GM21576 (cell line): ENCODE data around the gene FH.
A peak's percentile ranks its signal among the peaks of the same experiment; 100 is the strongest.

Experiments
- ATAC-seq: cut with Tn5 transposase; IDR thresholded peaks from one replicate; pipeline ENCODE4 v1.9.1; 2021; ENCODE audit warnings: mild to moderate bottlenecking, moderate library complexity; ENCODE audit not compliant: unreplicated experiment

FH gene

GRCh38 chr1:241525026-241525425 is 5.5 kb upstream of the FH start:
- no peak for ATAC-seq

DNA sequence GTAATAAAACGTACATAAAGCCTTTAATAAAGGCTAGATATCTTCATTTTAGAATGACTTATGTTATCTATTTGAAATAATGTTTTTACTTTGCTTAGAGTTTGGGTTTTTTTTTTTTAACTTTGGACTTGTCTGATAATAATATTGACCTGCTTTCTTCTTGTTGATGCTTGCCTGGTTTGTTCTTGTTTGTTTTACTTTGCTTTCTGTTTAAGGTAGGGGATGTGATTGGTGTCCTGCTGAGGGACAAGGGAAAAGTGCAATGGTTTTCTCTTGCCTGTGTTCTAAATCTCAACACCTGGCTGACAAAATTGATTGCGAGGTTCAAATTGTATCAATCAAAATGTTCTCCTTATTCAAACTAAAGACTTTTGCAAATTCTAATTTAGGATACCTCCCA is 2.2 kb upstream of the FH start:
- no peak for ATAC-seq

GRCh38 chr1:241520080-241520465 is 518 bp upstream of the FH start:
- ATAC-seq: no peak

- peak; percentile 29 for ATAC-seq
Observed at GRCh38 chr1:241518476-241519307, 863 bp downstream of the FH start.

- ATAC-seq: no peak
Observed at GRCh38 chr1:241513378-241513777, 6.2 kb downstream of the FH start.

DNA sequence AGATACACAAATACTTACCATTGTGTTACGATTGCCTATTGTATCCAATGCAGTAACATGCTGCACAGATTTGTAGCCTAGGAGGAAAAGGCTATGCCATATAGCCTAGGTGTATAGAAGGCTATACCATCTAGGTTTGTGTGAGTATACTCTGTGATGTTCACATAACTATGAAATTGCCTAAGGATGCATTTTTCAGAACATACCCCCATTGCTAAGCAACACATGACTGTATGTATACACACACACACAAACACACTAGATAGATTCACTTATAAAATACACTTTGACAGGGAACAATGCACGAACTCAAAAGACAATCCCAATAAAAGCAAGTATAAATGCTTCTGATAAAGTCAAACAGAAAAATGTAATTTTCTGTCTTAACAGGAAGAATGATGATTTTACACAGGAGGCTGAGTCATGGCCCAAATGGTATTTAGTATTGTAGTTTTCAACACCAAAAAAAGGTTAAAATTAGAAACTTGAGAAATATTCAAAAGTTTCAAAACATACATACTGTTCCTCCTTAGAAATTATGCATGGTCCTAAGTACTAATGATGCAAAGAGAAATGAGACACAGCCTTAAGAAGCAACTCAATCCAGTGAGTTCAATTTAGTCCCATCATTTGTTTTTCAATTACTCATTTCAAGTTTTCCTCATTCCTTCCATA is 12.2 kb downstream of the FH start:
- ATAC-seq: no peak

DNA sequence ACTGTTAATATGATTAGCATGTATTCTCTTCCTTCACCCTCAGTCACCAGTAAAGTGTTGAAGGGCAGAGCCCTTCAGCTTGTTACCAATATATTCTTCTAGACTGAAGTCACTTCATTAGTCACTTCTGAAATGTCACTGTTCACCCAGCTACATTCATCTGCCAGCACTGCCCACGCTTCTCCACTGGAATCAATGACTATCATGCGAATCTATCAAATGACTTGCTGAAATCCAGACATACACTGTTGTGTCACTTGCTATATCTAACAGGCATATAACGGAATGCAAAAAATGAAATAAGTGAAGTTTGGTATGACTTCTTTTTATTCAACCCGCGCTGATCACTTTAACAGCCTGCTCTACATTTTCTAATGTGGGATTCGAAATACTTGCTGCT is 16.1 kb downstream of the FH start:
- ATAC-seq: no peak

DNA sequence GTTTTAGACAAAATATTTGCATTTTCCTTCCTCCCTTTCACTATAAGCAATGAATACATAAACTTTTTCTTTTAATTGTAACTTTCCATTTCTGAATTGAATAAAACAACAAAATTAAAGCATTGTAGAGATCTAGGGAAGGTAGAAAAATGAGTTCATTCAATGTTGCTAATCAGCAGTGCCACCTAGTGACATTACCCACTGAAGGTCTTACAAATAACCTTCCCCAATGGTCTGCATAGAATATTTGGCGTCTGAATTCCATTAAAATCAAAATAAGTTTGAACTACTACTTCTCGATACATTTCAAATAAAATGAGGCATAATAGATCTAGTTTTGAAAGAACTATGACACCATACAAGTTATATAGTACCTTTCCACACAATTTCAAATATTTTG is 19.6 kb downstream of the FH start:
- no peak for ATAC-seq

DNA sequence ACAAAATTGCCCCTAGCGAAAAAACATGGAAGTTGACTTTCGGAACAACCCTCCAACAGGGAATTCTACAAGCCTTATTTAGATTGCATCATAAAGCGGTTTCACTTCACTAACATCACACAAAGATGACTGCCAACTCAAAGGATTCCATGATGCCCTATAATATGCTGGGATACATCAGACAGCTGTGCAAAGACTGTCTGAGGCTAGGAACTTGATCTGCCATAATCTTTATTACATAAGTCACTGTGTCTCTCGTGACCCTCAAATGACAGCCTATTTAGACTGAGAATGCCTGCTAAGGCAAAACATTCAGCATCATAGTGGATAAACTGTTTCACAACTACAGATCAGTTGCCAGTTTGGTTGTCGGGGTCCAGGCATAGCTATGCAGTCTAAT is 23.8 kb downstream of the FH start:
- no peak for ATAC-seq

DNA sequence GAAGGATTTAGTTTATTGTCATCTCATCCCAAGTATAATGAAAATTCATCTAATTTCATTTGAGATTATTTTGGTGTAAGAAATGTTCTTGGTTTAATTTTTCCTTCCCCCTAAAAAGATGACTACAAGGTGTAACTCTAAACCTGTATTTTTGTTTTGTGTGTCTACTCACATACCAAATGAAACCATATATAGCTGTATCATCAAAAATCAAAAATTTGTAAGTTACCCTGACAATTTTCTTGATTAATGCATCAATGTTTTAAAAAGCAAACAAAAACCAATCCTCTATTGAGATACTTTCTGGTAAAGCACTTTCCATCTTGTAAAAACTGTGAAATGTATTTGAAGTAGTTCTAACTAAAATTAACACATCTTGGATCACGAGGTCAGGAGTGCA is 30.8 kb downstream of the FH start:
- no peak for ATAC-seq

GRCh38 chr1:241485554-241485992 is 34.0 kb downstream of the FH start:
- peak; percentile 72 for ATAC-seq

GRCh38 chr1:241485145-241485544 is 34.4 kb downstream of the FH start:
- peak; percentile 57 for ATAC-seq

DNA sequence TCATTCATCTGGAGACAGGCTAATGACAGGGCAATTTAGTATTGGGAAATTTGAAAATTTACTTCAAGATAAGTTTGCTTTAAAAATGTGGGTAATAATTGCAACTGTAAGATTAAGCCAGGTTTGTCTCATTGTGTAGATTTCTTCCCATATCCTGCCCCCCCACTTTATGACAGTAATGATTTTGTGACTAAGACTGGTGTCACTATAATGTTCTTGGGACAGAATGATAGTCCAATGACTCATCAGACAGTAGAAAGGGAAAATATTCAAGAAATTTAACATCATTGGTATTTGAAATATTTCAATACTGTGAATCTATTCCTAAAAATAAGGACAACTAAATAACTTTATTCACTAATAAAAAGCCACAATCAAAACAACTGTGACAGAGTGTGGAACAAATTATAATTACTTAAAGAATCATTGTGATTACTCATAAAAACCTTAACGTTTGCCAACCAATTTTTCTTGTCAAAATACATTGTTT is 36.7 kb downstream of the FH start:
- no peak for ATAC-seq

DNA sequence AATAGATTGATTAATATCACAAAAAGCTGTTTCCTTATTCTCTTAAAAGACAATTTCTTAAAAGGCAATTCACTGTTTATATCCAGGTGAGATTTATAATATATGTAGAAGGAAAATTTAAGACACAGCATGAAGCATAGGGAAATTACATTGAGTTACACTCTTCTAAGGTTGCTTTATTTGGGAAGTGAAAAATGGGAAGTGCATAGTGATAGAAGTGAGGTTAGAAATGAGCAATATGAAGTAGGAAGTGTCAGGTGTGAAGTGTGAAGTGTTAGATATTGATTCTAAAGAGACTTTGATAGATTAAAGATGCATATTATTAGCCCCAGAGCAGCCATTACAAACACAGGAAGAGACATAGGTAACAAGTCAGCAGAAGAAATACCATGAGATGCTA is 40.3 kb downstream of the FH start:
- no peak for ATAC-seq

DNA sequence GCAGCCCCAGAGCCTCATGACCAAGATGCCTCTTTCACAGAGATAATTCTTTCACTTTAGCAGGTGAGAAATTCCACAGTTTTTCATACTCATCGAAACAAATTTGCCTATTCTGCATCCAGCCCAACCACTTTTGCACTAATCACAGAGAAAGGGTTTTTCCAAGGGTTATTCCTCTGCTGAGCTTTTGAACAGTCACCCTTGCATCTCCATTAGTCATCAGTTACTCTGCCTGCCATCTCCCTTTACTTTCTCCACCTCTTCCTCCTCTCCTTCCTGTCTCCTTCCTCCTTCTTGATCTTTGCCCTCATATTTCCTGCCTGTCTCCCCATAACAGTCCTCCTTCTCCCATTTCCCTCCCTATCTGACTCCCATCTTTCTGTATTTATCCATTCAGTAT is 43.9 kb downstream of the FH start:
- ATAC-seq: no peak

GRCh38 chr1:241473026-241473425 is 46.5 kb downstream of the FH start:
- ATAC-seq: no peak

GRCh38 chr1:241470908-241471590 is 48.5 kb downstream of the FH start:
- ATAC-seq: no peak

- no peak for ATAC-seq
Observed at GRCh38 chr1:241470361-241470760, 49.2 kb downstream of the FH start.

DNA sequence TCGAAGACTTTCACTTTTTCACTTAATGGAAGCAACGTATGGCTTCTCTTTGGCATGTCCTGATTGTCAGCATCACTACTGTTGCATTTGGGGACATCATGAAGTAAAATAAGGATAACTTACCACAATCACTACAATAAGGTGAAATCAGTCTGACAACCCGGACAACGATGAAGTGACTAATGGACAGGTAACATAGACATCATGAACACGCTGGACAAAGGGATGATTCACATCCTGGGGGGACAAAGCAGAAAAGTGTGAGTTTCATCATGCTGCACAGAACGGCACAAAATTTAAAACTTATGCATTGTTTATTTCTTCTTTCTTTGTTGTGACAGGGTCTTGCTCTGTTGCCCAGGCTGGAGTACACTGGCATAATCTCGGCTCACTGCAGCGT is 53.9 kb downstream of the FH start:
- ATAC-seq: no peak

- no peak for ATAC-seq
Observed at GRCh38 chr1:241464985-241465384, 54.6 kb downstream of the FH start.

DNA sequence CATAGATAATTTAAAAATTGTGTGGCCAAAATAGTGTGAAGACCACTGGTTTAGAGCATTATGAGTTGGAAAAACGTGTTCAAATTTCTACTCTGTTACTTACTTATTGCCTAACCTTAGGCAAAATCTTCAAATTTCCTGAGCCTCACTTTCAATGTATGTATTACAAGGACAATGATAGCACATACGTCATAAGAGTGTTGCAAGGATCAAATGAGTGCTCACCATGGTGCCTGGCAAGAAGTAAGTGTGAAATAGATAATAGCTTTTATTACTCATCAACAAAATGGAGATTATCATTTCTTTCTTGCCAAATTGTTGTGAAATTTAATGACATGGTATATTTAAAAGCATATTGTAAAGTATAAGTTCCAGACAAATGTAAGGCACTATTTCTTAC is 57.2 kb downstream of the FH start:
- ATAC-seq: no peak
